ENCODE data around the gene CCDC171. TPM values are rescaled to one million over a fixed set of nuclear protein-coding genes. Genes with fewer than 3 reads are reported as not detected.

The CCDC171 gene
- total RNA-seq, 4 donors from 2014 or later, result 3.2 to 8.3 (median 4.5) TPM

- Histone ChIP-seq H3K36me3 (no peaks in the 10 kb centered on the region), H3K27me3 (no peaks in the 10 kb centered on the region), H3K9me3 (no peaks in the 10 kb centered on the region), H3K4me3 (no peak overlapping the region), H3K4me1 (no peaks in the 10 kb centered on the region), H3K27ac (no peak overlapping the region)
- no peak for DNase-seq
- TF ChIP-seq POLR2A (IDR thresholded peaks at IDR 0.05) (no peak), CTCF (IDR thresholded peaks at IDR 0.05) (no peak)
Measured at GRCh38 chr9:15707000-15707399, 154.2 kb downstream of the CCDC171 start.

- TF ChIP-seq POLR2A (IDR thresholded peaks at IDR 0.05), result no peak
- TF ChIP-seq CTCF (IDR thresholded peaks at IDR 0.05), result no peak
- no peak overlapping the region for H3K4me3 ChIP-seq
- no peak overlapping the region for H3K27ac ChIP-seq
- no peaks in the 10 kb centered on the region for H3K4me1 ChIP-seq
- H3K27me3 ChIP-seq, result no peaks in the 10 kb centered on the region
- no peak for DNase-seq
- no peaks in the 10 kb centered on the region for H3K36me3 ChIP-seq
- no peaks in the 10 kb centered on the region for H3K9me3 ChIP-seq
Measured at GRCh38 chr9:15711531-15711930, 158.7 kb downstream of the CCDC171 start.

- TF ChIP-seq CTCF (IDR thresholded peaks at IDR 0.05), result no peak
- no peak for TF ChIP-seq POLR2A (IDR thresholded peaks at IDR 0.05)
- Histone ChIP-seq H3K4me1 (no peaks in the 10 kb centered on the region), H3K27ac (no peak overlapping the region), H3K9me3 (no peaks in the 10 kb centered on the region), H3K4me3 (no peak overlapping the region), H3K27me3 (no peaks in the 10 kb centered on the region), H3K36me3 (no peaks in the 10 kb centered on the region)
- DNase-seq, result no peak
Measured at GRCh38 chr9:15711931-15712330, 159.1 kb downstream of the CCDC171 start.

GRCh38 chr9:15714746-15715145 is 161.9 kb downstream of the CCDC171 start:
- Histone ChIP-seq H3K27me3 (no peaks in the 10 kb centered on the region), H3K4me3 (no peak overlapping the region), H3K4me1 (no peaks in the 10 kb centered on the region), H3K36me3 (no peaks in the 10 kb centered on the region), H3K9me3 (no peaks in the 10 kb centered on the region), H3K27ac (no peak overlapping the region)
- no peak for DNase-seq
- TF ChIP-seq CTCF (IDR thresholded peaks at IDR 0.05), result no peak
- TF ChIP-seq POLR2A (IDR thresholded peaks at IDR 0.05), result no peak

GRCh38 chr9:15717290-15717967 is 164.6 kb downstream of the CCDC171 start:
- no peaks in the 10 kb centered on the region for H3K9me3 ChIP-seq
- no peaks in the 10 kb centered on the region for H3K36me3 ChIP-seq
- TF ChIP-seq CTCF (IDR thresholded peaks at IDR 0.05) (no peak), POLR2A (IDR thresholded peaks at IDR 0.05) (no peak)
- no peak overlapping the region for H3K4me3 ChIP-seq
- no peak for DNase-seq
- H3K27me3 ChIP-seq, result no peaks in the 10 kb centered on the region
- H3K27ac ChIP-seq, result no peak overlapping the region
- H3K4me1 ChIP-seq, result no peaks in the 10 kb centered on the region

GRCh38 chr9:15718423-15718822 is 165.6 kb downstream of the CCDC171 start:
- no peak overlapping the region for H3K27ac ChIP-seq
- TF ChIP-seq POLR2A (IDR thresholded peaks at IDR 0.05), result no peak
- TF ChIP-seq CTCF (IDR thresholded peaks at IDR 0.05), result no peak
- no peaks in the 10 kb centered on the region for H3K36me3 ChIP-seq
- no peak overlapping the region for H3K4me3 ChIP-seq
- no peaks in the 10 kb centered on the region for H3K9me3 ChIP-seq
- no peak for DNase-seq
- no peaks in the 10 kb centered on the region for H3K4me1 ChIP-seq
- H3K27me3 ChIP-seq, result no peaks in the 10 kb centered on the region

Data from Peyer's patch (tissue), 4 donors.